ENCODE data around the gene PLEKHG3. TPM values are rescaled to one million over a fixed set of nuclear protein-coding genes. Genes with fewer than 3 reads are reported as not detected.

The PLEKHG3 gene
- total and polyA plus RNA-seq, 4 experiments from 2014 or later: 10.8 to 62.6 (median 54.9) TPM

DNA sequence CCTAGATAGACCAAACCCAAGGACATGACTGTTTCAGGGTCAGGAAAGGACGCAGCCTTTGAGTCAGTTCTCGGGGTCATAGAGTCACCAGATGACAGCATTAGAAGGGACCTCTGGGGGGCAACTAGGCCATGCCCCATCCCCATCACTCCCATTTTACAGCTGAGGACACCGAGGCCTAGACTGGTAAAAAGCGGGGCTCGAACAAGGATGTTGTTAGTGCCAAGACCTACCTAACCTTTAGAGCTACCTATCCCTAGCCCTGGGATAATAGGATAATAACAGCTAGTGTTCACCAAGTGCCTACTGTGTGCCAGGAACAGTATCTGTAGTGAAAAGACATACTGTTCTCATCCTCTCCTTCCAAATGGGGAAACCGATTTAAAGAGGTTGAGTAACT lies 48.7 kb downstream of the PLEKHG3 start:
- no peak for DNase-seq
- POLR2A ChIA-PET (ENCODE audit: partially characterized antibody): interaction anchor here (0.9 kb wide), 1 partner anchor 49 kb away, joined by 3 read pairs; the partner anchor contains the start of gene PLEKHG3
- Histone ChIP-seq H3K9me3 (ENCODE audit: control insufficient read depth in 1 of 2, low read length in 2 of 2) (no peaks in the 10 kb centered on the region), H3K4me3 (ENCODE audit: low read length in 2 of 2) (no peak overlapping the region), H3K4me1 (ENCODE audit: insufficient read depth, low read length) (peaks cover 45% of the 10 kb centered on the region), H3K36me3 (ENCODE audit: insufficient read depth, low read length) (no peaks in the 10 kb centered on the region), H3K27me3 (ENCODE audit: insufficient read depth, low read length) (no peaks in the 10 kb centered on the region), H3K27ac (ENCODE audit: low read depth, low read length) (no peak overlapping the region)
- peak overlapping the region in 3 of 7 donors; percentile 19 to 60 (median 57) for H3K27ac Mint-ChIP-seq
- H3K4me3 Mint-ChIP-seq: no peak overlapping the region
- intact Hi-C loops (cut with micrococcal nuclease): no loop called here
- H3K9me3 Mint-ChIP-seq: no peaks in the 10 kb centered on the region
- peaks cover 26 to 55% (median 34%) of the 10 kb centered on the region in 4 donors for H3K4me1 Mint-ChIP-seq
- CTCF ChIA-PET (ENCODE audit: partially characterized antibody): interaction anchor here (1.1 kb wide), 1 partner anchor 9 kb away, joined by 6 read pairs; no protein-coding TSS in a partner anchor
- H3K36me3 Mint-ChIP-seq: peaks cover 0 to 8% of the 10 kb centered on the region in 2 donors
- H3K27me3 Mint-ChIP-seq: no peaks in the 10 kb centered on the region

DNA sequence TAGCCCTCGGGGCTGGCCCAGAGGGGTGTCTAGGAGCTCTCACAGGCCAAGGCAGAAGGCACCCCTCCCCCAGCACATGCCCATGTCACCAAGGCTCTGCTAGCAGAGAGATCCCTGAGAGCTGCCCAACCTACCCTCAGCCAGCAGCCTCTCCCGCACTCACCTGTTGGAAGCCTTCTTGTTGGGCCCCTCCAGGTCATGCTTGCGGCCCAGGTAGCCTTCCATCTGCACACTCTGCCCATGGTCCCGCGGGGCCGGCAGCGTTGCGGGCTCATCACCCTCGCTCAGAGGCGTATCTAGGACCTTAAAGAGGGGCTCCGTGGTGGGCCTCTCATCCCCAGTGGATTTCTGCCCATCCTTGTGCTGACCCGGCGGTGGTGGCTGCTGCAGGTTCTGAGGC lies 49.1 kb downstream of the PLEKHG3 start:
- CTCF ChIA-PET (ENCODE audit: partially characterized antibody): interaction anchor here (1.1 kb wide), 1 partner anchor 9 kb away, joined by 6 read pairs; no protein-coding TSS in a partner anchor
- Histone ChIP-seq H3K27ac (ENCODE audit: low read depth, low read length) (no peak overlapping the region), H3K36me3 (ENCODE audit: insufficient read depth, low read length) (no peaks in the 10 kb centered on the region), H3K9me3 (ENCODE audit: control insufficient read depth in 1 of 2, low read length in 2 of 2) (no peaks in the 10 kb centered on the region), H3K4me1 (ENCODE audit: insufficient read depth, low read length) (peaks cover 49% of the 10 kb centered on the region), H3K27me3 (ENCODE audit: insufficient read depth, low read length) (no peaks in the 10 kb centered on the region), H3K4me3 (ENCODE audit: low read length in 2 of 2) (no peak overlapping the region)
- no peaks in the 10 kb centered on the region for H3K9me3 Mint-ChIP-seq
- POLR2A ChIA-PET (ENCODE audit: partially characterized antibody): interaction anchor here (0.9 kb wide), 1 partner anchor 49 kb away, joined by 3 read pairs; the partner anchor contains the start of gene PLEKHG3
- peak overlapping the region in 3 of 7 donors; percentile 19 to 60 (median 57) for H3K27ac Mint-ChIP-seq
- peaks cover 29 to 59% (median 38%) of the 10 kb centered on the region in 4 donors for H3K4me1 Mint-ChIP-seq
- H3K27me3 Mint-ChIP-seq: no peaks in the 10 kb centered on the region
- no peak overlapping the region for H3K4me3 Mint-ChIP-seq
- intact Hi-C loops (cut with micrococcal nuclease): no loop called here
- DNase-seq: peak in 1 of 5 donors; percentile 12
- peaks cover 0 to 8% of the 10 kb centered on the region in 2 donors for H3K36me3 Mint-ChIP-seq

GRCh38 chr14:64753999-64754398 lies 49.8 kb downstream of the PLEKHG3 start:
- POLR2A ChIA-PET (ENCODE audit: partially characterized antibody): interaction anchor here (2.7 to 9.1 kb wide), 3 partner anchors 26 to 47 kb away, joined by 10 to 108 read pairs (median 19); partner anchors contain the start of gene PLEKHG3
- H3K27ac ChIP-seq (ENCODE audit: low read depth, low read length): no peak overlapping the region

GRCh38 chr14:64754685-64755084 lies 50.5 kb downstream of the PLEKHG3 start:
- no peaks in the 10 kb centered on the region for H3K9me3 ChIP-seq (ENCODE audit: control insufficient read depth in 1 of 2, low read length in 2 of 2)
- CTCF ChIA-PET (ENCODE audit: partially characterized antibody): interaction anchor here (1.2 kb wide), 1 partner anchor 8 kb away, joined by 4 read pairs; no protein-coding TSS in a partner anchor
- H3K4me3 ChIP-seq (ENCODE audit: low read length in 2 of 2): no peak overlapping the region
- Mint-ChIP-seq H3K4me3 (peak overlapping the region in 6 of 8 donors; percentile 50 to 79 (median 73)), H3K27me3 (no peaks in the 10 kb centered on the region), H3K4me1 (peaks cover 36 to 71% (median 48%) of the 10 kb centered on the region in 4 donors), H3K27ac (peak overlapping the region; percentile 85 to 98 (median 95)), H3K36me3 (peaks cover 0 to 8% of the 10 kb centered on the region in 2 donors), H3K9me3 (no peaks in the 10 kb centered on the region)
- intact Hi-C loops (cut with micrococcal nuclease): loop anchor here (5.0 kb wide), 4 partner anchors 32 to 348 kb away; partner anchors contain the start of genes FNTB and MAX
- H3K4me1 ChIP-seq (ENCODE audit: insufficient read depth, low read length): peaks cover 62% of the 10 kb centered on the region
- POLR2A ChIA-PET (ENCODE audit: partially characterized antibody): interaction anchor here (1.7 to 9.1 kb wide), 4 partner anchors 12 to 48 kb away, joined by 5 to 108 read pairs (median 14); partner anchors contain the start of gene PLEKHG3
- no peaks in the 10 kb centered on the region for H3K27me3 ChIP-seq (ENCODE audit: insufficient read depth, low read length)
- peak overlapping the region; percentile 58 for H3K27ac ChIP-seq (ENCODE audit: low read depth, low read length)
- H3K36me3 ChIP-seq (ENCODE audit: insufficient read depth, low read length): no peaks in the 10 kb centered on the region
- DNase-seq: no peak

More at GRCh38 chr14:64753999-64754398, 49.8 kb downstream of the PLEKHG3 start:
- H3K36me3 Mint-ChIP-seq: peaks cover 0 to 8% of the 10 kb centered on the region in 2 donors
- CTCF ChIA-PET (ENCODE audit: partially characterized antibody): no interaction called here
- H3K4me1 ChIP-seq (ENCODE audit: insufficient read depth, low read length): peaks cover 56% of the 10 kb centered on the region
- DNase-seq: peak in 1 of 5 donors; percentile 16
- no peaks in the 10 kb centered on the region for H3K27me3 ChIP-seq (ENCODE audit: insufficient read depth, low read length)
- no peak overlapping the region for H3K4me3 Mint-ChIP-seq
- H3K9me3 ChIP-seq (ENCODE audit: control insufficient read depth in 1 of 2, low read length in 2 of 2): no peaks in the 10 kb centered on the region
- H3K27me3 Mint-ChIP-seq: no peaks in the 10 kb centered on the region
- H3K27ac Mint-ChIP-seq: peak overlapping the region in 4 of 7 donors; percentile 19 to 91 (median 47)
- H3K4me1 Mint-ChIP-seq: peaks cover 34 to 66% (median 43%) of the 10 kb centered on the region in 4 donors
- no peaks in the 10 kb centered on the region for H3K36me3 ChIP-seq (ENCODE audit: insufficient read depth, low read length)
- no peaks in the 10 kb centered on the region for H3K9me3 Mint-ChIP-seq
- no peak overlapping the region for H3K4me3 ChIP-seq (ENCODE audit: low read length in 2 of 2)
- intact Hi-C loops (cut with micrococcal nuclease): no loop called here

- Histone ChIP-seq H3K4me3 (ENCODE audit: low read length in 2 of 2) (no peak overlapping the region), H3K36me3 (ENCODE audit: insufficient read depth, low read length) (no peaks in the 10 kb centered on the region), H3K27ac (ENCODE audit: low read depth, low read length) (peak overlapping the region; percentile 58), H3K9me3 (ENCODE audit: control insufficient read depth in 1 of 2, low read length in 2 of 2) (no peaks in the 10 kb centered on the region), H3K27me3 (ENCODE audit: insufficient read depth, low read length) (no peaks in the 10 kb centered on the region), H3K4me1 (ENCODE audit: insufficient read depth, low read length) (peaks cover 74% of the 10 kb centered on the region)
- Mint-ChIP-seq H3K27me3 (no peaks in the 10 kb centered on the region), H3K4me3 (peak overlapping the region; percentile 50 to 79 (median 72)), H3K9me3 (no peaks in the 10 kb centered on the region), H3K27ac (peak overlapping the region; percentile 85 to 98 (median 95)), H3K4me1 (peaks cover 45 to 79% (median 59%) of the 10 kb centered on the region in 4 donors), H3K36me3 (no peaks in the 10 kb centered on the region)
- POLR2A ChIA-PET (ENCODE audit: partially characterized antibody): interaction anchor here (0.7 to 9.1 kb wide), 14 partner anchors 9 to 252 kb away, joined by 3 to 108 read pairs (median 6); partner anchors contain the start of genes PLEKHG3 and ZBTB25
- intact Hi-C loops (cut with micrococcal nuclease): loop anchor here (1.0 to 5.0 kb wide), 5 partner anchors 34 to 346 kb away; partner anchors contain the start of genes FNTB and MAX
- DNase-seq: peak; percentile 84 to 97 (median 89)
- CTCF ChIA-PET (ENCODE audit: partially characterized antibody): interaction anchor here (1.0 to 1.1 kb wide), 2 partner anchors 67 to 85 kb away, joined by 3 read pairs; no protein-coding TSS in a partner anchor
These were observed 51.6 kb downstream of the PLEKHG3 start for GRCh38 chr14:64755781-64756221.

DNA sequence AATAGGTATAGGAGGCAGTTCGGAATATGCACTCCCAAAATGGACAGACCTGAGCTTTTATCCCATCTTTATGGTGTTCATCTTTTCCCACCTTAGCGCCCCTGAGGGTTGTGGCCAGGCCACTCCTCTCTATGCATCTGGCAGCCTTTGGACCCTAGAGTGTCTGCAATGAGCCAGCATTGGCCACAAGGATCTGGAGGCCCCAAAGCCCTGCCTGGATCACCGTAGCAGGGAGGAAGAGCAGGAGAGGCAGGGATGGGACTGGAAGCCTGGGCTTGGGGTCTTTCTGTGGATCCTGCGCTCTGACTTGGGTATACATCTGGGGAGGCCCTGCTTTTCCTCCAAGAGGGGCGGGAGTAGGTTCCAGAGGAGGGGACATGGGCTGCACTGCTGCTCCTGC lies 52.5 kb downstream of the PLEKHG3 start:
- ChIA-PET POLR2A (ENCODE audit: partially characterized antibody) (interaction anchor here (0.6 to 9.1 kb wide), 15 partner anchors 8 to 253 kb away, joined by 3 to 108 read pairs (median 6); partner anchors contain the start of genes PLEKHG3 and ZBTB25), CTCF (ENCODE audit: partially characterized antibody) (interaction anchor here (1.0 to 1.1 kb wide), 2 partner anchors 68 to 86 kb away, joined by 3 read pairs; no protein-coding TSS in a partner anchor)
- intact Hi-C loops (cut with micrococcal nuclease): loop anchor here (1.0 to 5.0 kb wide), 5 partner anchors 34 to 346 kb away; partner anchors contain the start of genes FNTB and MAX
- DNase-seq: no peak
- Histone ChIP-seq H3K27me3 (ENCODE audit: insufficient read depth, low read length) (no peaks in the 10 kb centered on the region), H3K9me3 (ENCODE audit: control insufficient read depth in 1 of 2, low read length in 2 of 2) (no peaks in the 10 kb centered on the region), H3K36me3 (ENCODE audit: insufficient read depth, low read length) (no peaks in the 10 kb centered on the region), H3K27ac (ENCODE audit: low read depth, low read length) (peak overlapping the region; percentile 58), H3K4me3 (ENCODE audit: low read length in 2 of 2) (no peak overlapping the region), H3K4me1 (ENCODE audit: insufficient read depth, low read length) (peaks cover 83% of the 10 kb centered on the region)
- Mint-ChIP-seq H3K36me3 (no peaks in the 10 kb centered on the region), H3K27ac (peak overlapping the region; percentile 85 to 98 (median 95)), H3K27me3 (no peaks in the 10 kb centered on the region), H3K9me3 (no peaks in the 10 kb centered on the region), H3K4me3 (peak overlapping the region in 7 of 8 donors; percentile 29 to 77 (median 50)), H3K4me1 (peaks cover 53 to 88% (median 67%) of the 10 kb centered on the region in 4 donors)

GRCh38 chr14:64757601-64758000 lies 53.4 kb downstream of the PLEKHG3 start:
- Histone ChIP-seq H3K4me3 (ENCODE audit: low read length in 2 of 2) (no peak overlapping the region), H3K27me3 (ENCODE audit: insufficient read depth, low read length) (no peaks in the 10 kb centered on the region), H3K36me3 (ENCODE audit: insufficient read depth, low read length) (no peaks in the 10 kb centered on the region), H3K4me1 (ENCODE audit: insufficient read depth, low read length) (peaks cover 92% of the 10 kb centered on the region), H3K9me3 (ENCODE audit: control insufficient read depth in 1 of 2, low read length in 2 of 2) (no peaks in the 10 kb centered on the region), H3K27ac (ENCODE audit: low read depth, low read length) (peak overlapping the region; percentile 58)
- Mint-ChIP-seq H3K4me1 (peaks cover 61 to 97% (median 75%) of the 10 kb centered on the region in 4 donors), H3K4me3 (peak overlapping the region in 6 of 8 donors; percentile 1 to 74 (median 42)), H3K9me3 (no peaks in the 10 kb centered on the region), H3K27ac (peak overlapping the region; percentile 85 to 98 (median 95)), H3K27me3 (no peaks in the 10 kb centered on the region), H3K36me3 (no peaks in the 10 kb centered on the region)
- intact Hi-C loops (cut with micrococcal nuclease): loop anchor here (5.0 kb wide), 4 partner anchors 35 to 345 kb away; partner anchors contain the start of genes FNTB and MAX
- ChIA-PET POLR2A (ENCODE audit: partially characterized antibody) (interaction anchor here (0.6 to 9.1 kb wide), 7 partner anchors 11 to 85 kb away, joined by 3 to 108 read pairs (median 11); partner anchors contain the start of gene PLEKHG3), CTCF (ENCODE audit: partially characterized antibody) (no interaction called here)
- no peak for DNase-seq

Measured in CD4-positive, alpha-beta memory T cell (primary cell).